ENCODE measurements around the gene JPH3.

JPH3 gene

GRCh38 chr16:87693827-87694226, 91.5 kb downstream of the JPH3 start:
- Histone ChIP-seq H3K4me3 (ENCODE audit: low read length) (no peak overlapping the region), H3K4me1 (ENCODE audit: control insufficient read depth, insufficient read depth, low read length) (no peaks in the 10 kb centered on the region), H3K9ac (ENCODE audit: low read length) (no peak overlapping the region), H3K9me3 (ENCODE audit: control insufficient read depth, low read length) (no peaks in the 10 kb centered on the region), H3K36me3 (ENCODE audit: control insufficient read depth, insufficient read depth, low read length, severe bottlenecking) (peaks cover 6% of the 10 kb centered on the region), H3K27me3 (replicated peaks; ENCODE audit: control insufficient read depth, insufficient read depth, low read length) (peaks cover 13% of the 10 kb centered on the region)
- DNase-seq (ENCODE audit: low read depth): no peak

GRCh38 chr16:87694441-87695125, 92.3 kb downstream of the JPH3 start:
- peaks cover 7% of the 10 kb centered on the region for H3K36me3 ChIP-seq (ENCODE audit: control insufficient read depth, insufficient read depth, low read length, severe bottlenecking)
- no peak overlapping the region for H3K4me3 ChIP-seq (ENCODE audit: low read length)
- DNase-seq (ENCODE audit: low read depth): no peak
- H3K9me3 ChIP-seq (ENCODE audit: control insufficient read depth, low read length): no peaks in the 10 kb centered on the region
- H3K4me1 ChIP-seq (ENCODE audit: control insufficient read depth, insufficient read depth, low read length): no peaks in the 10 kb centered on the region
- H3K9ac ChIP-seq (ENCODE audit: low read length): no peak overlapping the region
- peaks cover 7% of the 10 kb centered on the region for H3K27me3 ChIP-seq (replicated peaks; ENCODE audit: control insufficient read depth, insufficient read depth, low read length)

- H3K27me3 ChIP-seq (replicated peaks; ENCODE audit: control insufficient read depth, insufficient read depth, low read length): peaks cover 7% of the 10 kb centered on the region
- H3K4me3 ChIP-seq (ENCODE audit: low read length): no peak overlapping the region
- H3K9me3 ChIP-seq (ENCODE audit: control insufficient read depth, low read length): no peaks in the 10 kb centered on the region
- no peak overlapping the region for H3K9ac ChIP-seq (ENCODE audit: low read length)
- H3K4me1 ChIP-seq (ENCODE audit: control insufficient read depth, insufficient read depth, low read length): no peaks in the 10 kb centered on the region
- no peak for DNase-seq (ENCODE audit: low read depth)
- peaks cover 13% of the 10 kb centered on the region for H3K36me3 ChIP-seq (ENCODE audit: control insufficient read depth, insufficient read depth, low read length, severe bottlenecking)
These were observed 93.2 kb downstream of the JPH3 start for GRCh38 chr16:87695534-87695933.

GRCh38 chr16:87696726-87697125, 94.4 kb downstream of the JPH3 start:
- peaks cover 13% of the 10 kb centered on the region for H3K36me3 ChIP-seq (ENCODE audit: control insufficient read depth, insufficient read depth, low read length, severe bottlenecking)

GRCh38 chr16:87697256-87697655, 94.9 kb downstream of the JPH3 start:
- Histone ChIP-seq H3K27me3 (replicated peaks; ENCODE audit: control insufficient read depth, insufficient read depth, low read length) (no peaks in the 10 kb centered on the region), H3K4me3 (ENCODE audit: low read length) (no peak overlapping the region), H3K36me3 (ENCODE audit: control insufficient read depth, insufficient read depth, low read length, severe bottlenecking) (peaks cover 13% of the 10 kb centered on the region), H3K9ac (ENCODE audit: low read length) (no peak overlapping the region), H3K9me3 (ENCODE audit: control insufficient read depth, low read length) (no peaks in the 10 kb centered on the region), H3K4me1 (ENCODE audit: control insufficient read depth, insufficient read depth, low read length) (no peaks in the 10 kb centered on the region)
- DNase-seq (ENCODE audit: low read depth): no peak

More at GRCh38 chr16:87696726-87697125, 94.4 kb downstream of the JPH3 start:
- no peaks in the 10 kb centered on the region for H3K4me1 ChIP-seq (ENCODE audit: control insufficient read depth, insufficient read depth, low read length)
- H3K4me3 ChIP-seq (ENCODE audit: low read length): no peak overlapping the region
- H3K27me3 ChIP-seq (replicated peaks; ENCODE audit: control insufficient read depth, insufficient read depth, low read length): no peaks in the 10 kb centered on the region
- no peak for DNase-seq (ENCODE audit: low read depth)
- no peaks in the 10 kb centered on the region for H3K9me3 ChIP-seq (ENCODE audit: control insufficient read depth, low read length)
- H3K9ac ChIP-seq (ENCODE audit: low read length): no peak overlapping the region

- H3K36me3 ChIP-seq (ENCODE audit: control insufficient read depth, insufficient read depth, low read length, severe bottlenecking): peaks cover 13% of the 10 kb centered on the region
- no peaks in the 10 kb centered on the region for H3K4me1 ChIP-seq (ENCODE audit: control insufficient read depth, insufficient read depth, low read length)
- H3K9ac ChIP-seq (ENCODE audit: low read length): no peak overlapping the region
- no peaks in the 10 kb centered on the region for H3K9me3 ChIP-seq (ENCODE audit: control insufficient read depth, low read length)
- H3K4me3 ChIP-seq (ENCODE audit: low read length): no peak overlapping the region
- DNase-seq (ENCODE audit: low read depth): no peak
- H3K27me3 ChIP-seq (replicated peaks; ENCODE audit: control insufficient read depth, insufficient read depth, low read length): no peaks in the 10 kb centered on the region
These were observed 95.5 kb downstream of the JPH3 start for GRCh38 chr16:87697792-87698191.

GRCh38 chr16:87698241-87698640, 95.9 kb downstream of the JPH3 start:
- Histone ChIP-seq H3K4me3 (ENCODE audit: low read length) (no peak overlapping the region), H3K36me3 (ENCODE audit: control insufficient read depth, insufficient read depth, low read length, severe bottlenecking) (peaks cover 13% of the 10 kb centered on the region), H3K27me3 (replicated peaks; ENCODE audit: control insufficient read depth, insufficient read depth, low read length) (no peaks in the 10 kb centered on the region), H3K4me1 (ENCODE audit: control insufficient read depth, insufficient read depth, low read length) (no peaks in the 10 kb centered on the region), H3K9me3 (ENCODE audit: control insufficient read depth, low read length) (no peaks in the 10 kb centered on the region), H3K9ac (ENCODE audit: low read length) (no peak overlapping the region)
- no peak for DNase-seq (ENCODE audit: low read depth)

- no peaks in the 10 kb centered on the region for H3K4me1 ChIP-seq (ENCODE audit: control insufficient read depth, insufficient read depth, low read length)
- no peaks in the 10 kb centered on the region for H3K9me3 ChIP-seq (ENCODE audit: control insufficient read depth, low read length)
- peaks cover 13% of the 10 kb centered on the region for H3K36me3 ChIP-seq (ENCODE audit: control insufficient read depth, insufficient read depth, low read length, severe bottlenecking)
- H3K4me3 ChIP-seq (ENCODE audit: low read length): no peak overlapping the region
- H3K27me3 ChIP-seq (replicated peaks; ENCODE audit: control insufficient read depth, insufficient read depth, low read length): no peaks in the 10 kb centered on the region
- H3K9ac ChIP-seq (ENCODE audit: low read length): no peak overlapping the region
- no peak for DNase-seq (ENCODE audit: low read depth)
These were observed 96.4 kb downstream of the JPH3 start for GRCh38 chr16:87698676-87699199.

- DNase-seq (ENCODE audit: low read depth): no peak
These were observed 98.2 kb downstream of the JPH3 start for GRCh38 chr16:87700406-87701077.

GRCh38 chr16:87701078-87701460, 98.8 kb downstream of the JPH3 start:
- Histone ChIP-seq H3K4me3 (ENCODE audit: low read length) (no peak overlapping the region), H3K9me3 (ENCODE audit: control insufficient read depth, low read length) (no peaks in the 10 kb centered on the region), H3K36me3 (ENCODE audit: control insufficient read depth, insufficient read depth, low read length, severe bottlenecking) (peaks cover 7% of the 10 kb centered on the region), H3K9ac (ENCODE audit: low read length) (no peak overlapping the region), H3K4me1 (ENCODE audit: control insufficient read depth, insufficient read depth, low read length) (no peaks in the 10 kb centered on the region), H3K27me3 (replicated peaks; ENCODE audit: control insufficient read depth, insufficient read depth, low read length) (no peaks in the 10 kb centered on the region)
- no peak for DNase-seq (ENCODE audit: low read depth)

More at GRCh38 chr16:87700406-87701077, 98.2 kb downstream of the JPH3 start:
- no peak overlapping the region for H3K9ac ChIP-seq (ENCODE audit: low read length)
- H3K9me3 ChIP-seq (ENCODE audit: control insufficient read depth, low read length): no peaks in the 10 kb centered on the region
- H3K27me3 ChIP-seq (replicated peaks; ENCODE audit: control insufficient read depth, insufficient read depth, low read length): no peaks in the 10 kb centered on the region
- no peaks in the 10 kb centered on the region for H3K4me1 ChIP-seq (ENCODE audit: control insufficient read depth, insufficient read depth, low read length)
- H3K4me3 ChIP-seq (ENCODE audit: low read length): no peak overlapping the region
- peaks cover 10% of the 10 kb centered on the region for H3K36me3 ChIP-seq (ENCODE audit: control insufficient read depth, insufficient read depth, low read length, severe bottlenecking)

- Histone ChIP-seq H3K4me1 (ENCODE audit: control insufficient read depth, insufficient read depth, low read length) (no peaks in the 10 kb centered on the region), H3K9me3 (ENCODE audit: control insufficient read depth, low read length) (no peaks in the 10 kb centered on the region), H3K9ac (ENCODE audit: low read length) (no peak overlapping the region), H3K36me3 (ENCODE audit: control insufficient read depth, insufficient read depth, low read length, severe bottlenecking) (peaks cover 7% of the 10 kb centered on the region), H3K27me3 (replicated peaks; ENCODE audit: control insufficient read depth, insufficient read depth, low read length) (no peaks in the 10 kb centered on the region), H3K4me3 (ENCODE audit: low read length) (no peak overlapping the region)
- DNase-seq (ENCODE audit: low read depth): no peak
These were observed 99.2 kb downstream of the JPH3 start for GRCh38 chr16:87701505-87701921.

Data from adipocyte (in vitro differentiated cells).